Activated CD8-positive, alpha-beta memory T cell treated with anti-CD3 and anti-CD28 coated beads, Interleukin-2, amount 50 U/mL, for 4 hours (primary cell): ENCODE measurements around the gene FRMD4B.
A peak's percentile ranks its signal among the peaks of the same experiment; 100 is the strongest.
"Not testable (repeated sequence)": the region's sequence is repeated elsewhere in the genome, so short reads cannot be mapped to it uniquely, and the experiment has no call there.

Experiments
- DNase-seq: peaks from one replicate; pipeline ENCODE4 v3.0.0-alpha.2; 2020

The FRMD4B gene

DNA sequence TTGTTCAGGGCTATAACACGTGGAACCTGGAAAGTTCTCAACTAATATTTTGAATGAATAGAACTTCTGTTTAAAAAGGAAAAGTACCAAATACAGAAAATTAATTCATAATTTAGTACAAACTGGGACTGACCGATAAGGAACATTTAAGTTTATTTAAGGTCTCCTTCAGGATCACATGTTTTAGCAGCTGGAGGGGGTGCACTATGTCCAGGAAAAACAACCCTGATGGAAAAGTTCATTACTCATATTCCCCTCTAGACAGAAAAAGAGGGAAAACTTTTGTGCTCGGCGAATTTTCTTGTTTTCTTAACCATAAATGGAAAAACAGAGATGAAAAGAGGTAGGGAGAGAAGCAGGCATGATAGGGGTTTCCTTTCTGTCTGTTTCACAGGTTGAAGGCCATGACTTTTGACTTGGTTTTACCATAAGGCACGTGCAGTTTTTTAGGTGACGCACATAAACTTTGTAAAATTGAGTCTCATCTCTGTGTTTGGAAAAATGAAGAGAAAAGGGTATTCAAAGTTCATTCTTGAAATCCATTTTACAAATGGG lies 26.5 kb downstream of the FRMD4B start:
- DNase-seq: no peak

DNA sequence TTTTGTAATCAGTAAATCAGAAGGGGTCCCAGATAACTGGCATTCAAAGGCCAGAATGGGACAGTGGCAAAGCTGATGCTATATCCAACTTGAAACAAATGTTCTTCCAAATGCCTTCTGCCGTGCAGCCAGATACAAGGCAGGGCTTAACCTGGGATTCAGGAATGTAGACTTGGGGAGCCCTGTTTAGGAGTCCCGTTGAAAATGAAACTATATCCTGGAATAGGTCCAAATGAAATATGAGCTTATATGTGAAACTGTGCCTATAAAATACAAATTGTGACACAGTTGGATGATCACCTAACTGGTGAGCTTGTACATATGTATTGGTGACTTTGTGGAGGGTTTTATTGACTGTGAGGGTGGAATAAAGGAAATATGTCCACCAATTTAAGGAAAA lies 28.7 kb downstream of the FRMD4B start:
- DNase-seq: no peak

DNA sequence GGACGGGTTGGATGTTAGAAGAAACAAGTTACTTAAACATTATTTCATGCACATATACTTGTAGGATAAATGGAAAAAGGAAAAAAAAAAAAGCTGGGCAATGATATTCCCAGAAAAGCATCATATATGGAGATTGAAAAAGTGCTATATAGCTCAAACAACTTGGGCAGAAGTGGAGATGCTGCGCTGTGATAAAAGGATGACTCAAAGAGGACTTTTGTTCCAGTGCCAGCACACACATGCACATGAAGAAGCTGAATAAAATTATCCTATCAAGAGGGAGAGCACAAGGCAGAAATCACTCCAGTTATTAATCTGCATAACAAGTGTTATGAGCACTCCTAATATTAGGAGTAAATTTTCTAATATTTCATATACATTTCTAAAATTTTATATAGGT lies 30.9 kb downstream of the FRMD4B start:
- DNase-seq: no peak

GRCh38 chr3:69353503-69353902 lies 32.4 kb downstream of the FRMD4B start:
- no peak for DNase-seq

DNA sequence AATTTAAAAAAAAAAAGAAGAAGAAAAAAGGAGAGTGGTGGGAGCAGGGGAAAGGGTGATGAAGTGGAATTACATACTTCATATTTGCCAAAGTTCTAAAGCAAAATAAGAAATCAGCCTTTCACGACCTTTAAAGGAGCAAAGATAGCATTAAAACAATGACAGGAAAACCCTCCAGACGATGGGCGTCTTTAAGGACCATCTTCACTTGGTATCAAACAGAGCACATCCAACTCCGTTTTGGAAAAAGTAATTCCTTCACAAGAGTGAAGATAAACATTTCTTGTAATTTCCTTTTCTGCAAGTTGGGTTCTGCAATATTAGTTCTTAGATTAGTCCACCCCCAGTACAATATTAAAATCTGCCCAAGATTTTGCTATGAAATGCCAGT lies 32.8 kb downstream of the FRMD4B start:
- no peak for DNase-seq

DNA sequence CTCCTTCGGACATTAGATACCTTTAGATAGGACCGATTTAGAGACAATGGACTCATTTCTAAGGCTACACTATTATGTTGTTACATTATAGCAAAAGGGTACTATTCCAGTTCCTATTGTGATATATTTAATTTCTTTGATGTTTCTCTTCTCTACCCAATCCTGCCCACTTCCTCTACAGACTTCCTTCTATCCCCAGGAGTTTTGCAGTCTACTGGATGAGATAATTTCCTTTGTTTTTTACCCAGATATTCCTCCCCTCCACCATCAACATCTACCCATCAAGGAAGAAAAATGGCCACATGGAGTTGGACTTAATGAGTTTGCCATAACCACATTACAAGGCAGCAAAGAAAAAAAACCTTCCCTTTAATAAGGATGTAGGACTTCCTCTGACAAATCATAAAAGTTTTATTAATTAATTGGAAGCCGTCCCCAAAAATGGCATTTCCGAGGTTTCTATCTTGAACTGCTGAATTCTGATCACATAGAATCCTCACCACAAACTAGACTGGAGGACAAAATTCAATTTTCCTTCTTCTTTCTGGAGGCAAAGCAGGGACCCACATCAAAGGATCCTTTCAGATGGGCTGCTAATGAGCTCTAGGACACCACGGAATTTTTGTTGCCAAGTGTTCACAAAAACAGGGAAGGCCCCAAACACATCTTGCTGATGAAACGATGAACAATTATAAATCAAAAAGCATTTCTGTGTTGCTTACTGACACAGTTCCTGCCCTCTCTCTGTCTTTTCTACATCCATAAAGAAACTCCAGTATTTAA lies 33.4 kb downstream of the FRMD4B start:
- DNase-seq: no peak

DNA sequence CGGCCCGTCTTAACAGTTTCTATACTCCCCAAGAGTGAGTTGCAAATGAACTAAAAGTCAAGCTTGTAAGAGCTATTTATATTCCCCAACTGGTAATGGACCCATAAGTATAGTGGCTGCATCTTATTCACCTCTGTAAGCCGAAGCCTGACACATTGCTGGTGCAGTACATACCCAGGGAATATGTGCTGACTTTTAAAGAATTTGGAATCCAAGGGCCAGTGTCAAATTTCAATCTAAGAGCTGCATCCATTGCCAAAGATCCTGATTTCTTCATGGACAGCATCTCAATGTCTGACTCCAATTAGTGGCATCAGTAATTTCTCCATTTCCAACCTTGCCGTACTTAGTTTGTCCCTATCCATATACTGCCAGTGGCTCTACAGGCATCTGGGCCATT lies 42.0 kb downstream of the FRMD4B start:
- no peak for DNase-seq

DNA sequence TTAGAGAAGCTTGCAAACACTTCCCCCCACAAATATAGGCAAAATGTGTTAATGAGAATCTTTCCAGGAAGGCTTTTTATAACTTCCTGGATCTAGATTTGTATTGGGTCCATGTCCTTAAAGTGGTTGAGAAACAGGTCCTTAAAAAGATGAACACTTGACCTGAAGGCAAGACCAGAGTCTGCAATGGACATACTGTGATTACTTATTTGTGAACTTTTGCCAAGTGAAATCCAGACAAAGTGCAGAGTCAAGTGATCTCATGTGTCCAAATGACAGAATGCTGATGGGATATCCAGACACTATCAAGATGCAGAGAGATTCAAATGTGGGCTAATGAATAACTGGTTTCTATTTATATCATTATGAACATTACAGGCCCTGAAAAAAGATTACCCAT lies 43.8 kb downstream of the FRMD4B start:
- DNase-seq: no peak

DNA sequence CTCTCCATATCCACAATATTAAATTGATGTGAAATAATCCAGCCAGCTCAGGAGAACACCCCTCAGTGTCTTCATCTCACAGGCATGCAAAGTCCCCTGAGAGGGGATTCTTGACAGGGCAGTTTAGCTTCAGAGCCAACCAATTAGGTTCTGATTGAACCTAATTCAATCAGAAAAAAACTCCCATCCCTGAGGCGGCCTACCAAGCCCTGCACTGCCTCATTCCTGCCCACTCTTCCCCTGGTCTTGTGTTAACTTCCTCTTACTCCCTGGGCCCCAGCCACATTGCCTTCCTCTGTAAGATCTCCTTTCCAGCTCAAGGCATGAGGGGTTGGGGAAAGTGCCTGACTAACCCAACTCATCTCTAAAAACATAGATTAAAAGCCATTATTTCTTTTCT lies 46.1 kb downstream of the FRMD4B start:
- no peak for DNase-seq

GRCh38 chr3:69338911-69339310 lies 47.0 kb downstream of the FRMD4B start:
- DNase-seq: no peak

- no peak for DNase-seq
Observed at GRCh38 chr3:69332934-69333333, 53.0 kb downstream of the FRMD4B start.

GRCh38 chr3:69330891-69331400 lies 54.9 kb downstream of the FRMD4B start:
- DNase-seq: no peak

DNA sequence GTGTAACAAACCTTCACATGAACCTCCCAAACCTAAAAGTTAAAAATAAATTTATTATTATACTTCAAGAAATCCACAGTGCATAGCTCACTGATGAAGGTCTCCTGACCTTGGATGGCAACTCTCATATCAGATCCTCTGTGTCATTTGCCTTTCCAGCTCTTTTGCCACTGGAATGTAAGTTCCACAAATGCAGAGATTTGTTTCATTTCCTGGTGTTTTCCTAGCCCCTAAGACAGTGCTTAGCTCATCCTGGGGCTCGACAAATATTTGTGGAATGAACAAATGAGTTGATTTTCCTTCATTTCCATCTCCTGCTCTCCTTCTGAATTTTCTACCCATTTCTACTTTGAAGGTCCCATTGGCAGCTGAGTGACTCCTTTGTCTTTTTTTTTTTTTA lies 56.0 kb downstream of the FRMD4B start:
- DNase-seq: no peak

DNA sequence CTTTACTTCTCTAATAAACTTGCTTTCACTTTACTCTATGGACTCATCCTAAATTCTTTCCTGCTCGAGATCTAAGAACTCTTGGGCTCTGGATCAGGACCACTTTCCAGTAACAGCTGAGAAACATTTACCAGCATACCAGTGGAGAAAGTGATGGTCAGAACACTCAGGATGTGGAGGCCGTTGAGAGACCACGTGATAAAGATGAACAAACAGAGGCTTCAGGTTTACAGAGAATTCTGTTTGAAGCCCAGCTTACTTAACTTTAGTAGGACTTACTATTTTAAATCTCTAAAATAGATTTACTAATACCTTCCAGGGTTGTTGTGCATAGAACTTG lies 57.0 kb downstream of the FRMD4B start:
- DNase-seq: no peak

DNA sequence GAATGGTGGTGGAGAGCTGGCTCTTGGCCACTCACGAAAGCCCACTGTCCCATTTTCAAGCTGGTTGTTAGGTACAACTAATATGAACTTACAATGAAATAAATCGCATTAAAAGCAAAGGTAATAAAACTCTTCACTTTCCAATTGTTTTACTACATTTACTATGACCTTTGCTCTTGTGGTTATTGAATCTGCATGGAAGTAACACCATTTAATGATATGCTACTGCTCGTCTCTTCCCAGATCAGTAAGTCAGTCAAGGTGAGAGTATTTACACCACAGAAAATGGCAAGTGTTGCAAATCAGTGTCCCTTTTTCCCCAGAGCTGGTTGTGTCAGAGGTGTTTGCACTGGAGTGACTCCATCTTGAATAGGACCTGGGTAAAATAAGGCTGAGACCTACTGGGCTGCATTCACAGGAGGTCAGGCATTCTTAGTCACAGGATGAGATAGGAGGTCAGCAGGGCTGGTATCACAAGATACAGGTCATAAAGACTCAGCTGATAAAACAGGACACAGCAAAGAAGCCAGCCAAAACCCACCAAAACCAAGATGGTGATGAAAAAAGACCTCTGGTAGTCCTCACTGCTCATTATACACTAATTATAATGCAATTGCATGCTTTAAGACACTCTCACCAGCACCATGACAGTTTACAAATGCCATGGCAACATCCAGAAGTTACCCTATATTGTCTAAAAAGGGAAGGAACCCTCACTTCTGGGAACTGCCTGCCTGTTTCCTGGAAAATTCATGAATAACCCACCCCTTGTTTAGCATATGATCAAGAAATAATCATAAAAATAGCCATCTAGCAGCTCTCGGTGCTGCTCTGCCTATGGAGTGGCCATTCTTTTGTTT lies 57.6 kb downstream of the FRMD4B start:
- DNase-seq: no peak

GRCh38 chr3:69326855-69327300 lies 59.0 kb downstream of the FRMD4B start:
- DNase-seq: peak; percentile 21

DNA sequence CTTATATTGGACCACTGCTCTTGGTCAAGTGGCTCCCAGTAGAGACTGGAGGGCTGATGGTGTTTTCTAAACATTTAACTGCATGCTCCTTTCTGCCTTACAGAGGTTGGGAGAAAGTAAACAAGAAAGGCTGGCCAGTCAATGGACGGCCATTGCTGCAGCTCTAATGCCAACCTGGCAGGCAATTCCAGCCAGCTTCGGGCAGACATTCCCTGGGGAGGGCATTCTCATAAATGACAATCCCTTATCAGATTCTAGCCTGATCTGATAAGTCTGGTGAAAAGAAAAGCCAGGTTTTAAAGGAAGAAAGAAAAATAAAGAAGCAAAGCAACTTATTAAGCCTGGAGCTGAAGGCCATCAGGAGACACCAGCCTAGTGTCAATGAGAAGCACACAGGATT lies 60.7 kb downstream of the FRMD4B start:
- DNase-seq: no peak

GRCh38 chr3:69324362-69325025 lies 61.4 kb downstream of the FRMD4B start:
- DNase-seq: no peak

- DNase-seq: no peak
Observed at GRCh38 chr3:69323941-69324340, 61.9 kb downstream of the FRMD4B start.

DNA sequence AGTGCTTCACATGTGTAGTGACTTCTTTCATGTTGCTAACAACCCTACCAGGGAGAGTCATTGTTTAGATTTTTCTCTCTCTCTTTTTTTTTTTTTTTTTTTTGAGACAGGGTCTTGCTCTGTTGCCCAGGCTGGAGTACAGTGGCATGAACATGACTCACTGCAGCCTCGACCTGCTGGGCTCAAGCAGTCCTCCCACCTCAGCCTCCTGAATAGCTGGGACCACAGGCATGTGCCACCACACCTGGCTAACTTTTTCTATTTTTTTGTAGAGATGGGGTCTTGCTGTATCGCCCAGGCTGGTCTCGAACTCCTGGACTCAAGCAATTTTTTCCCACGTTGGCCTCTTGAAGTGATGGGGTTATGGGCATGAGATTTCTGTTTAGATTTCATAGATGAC lies 63.4 kb downstream of the FRMD4B start:
- not testable (repeated sequence) for DNase-seq

DNA sequence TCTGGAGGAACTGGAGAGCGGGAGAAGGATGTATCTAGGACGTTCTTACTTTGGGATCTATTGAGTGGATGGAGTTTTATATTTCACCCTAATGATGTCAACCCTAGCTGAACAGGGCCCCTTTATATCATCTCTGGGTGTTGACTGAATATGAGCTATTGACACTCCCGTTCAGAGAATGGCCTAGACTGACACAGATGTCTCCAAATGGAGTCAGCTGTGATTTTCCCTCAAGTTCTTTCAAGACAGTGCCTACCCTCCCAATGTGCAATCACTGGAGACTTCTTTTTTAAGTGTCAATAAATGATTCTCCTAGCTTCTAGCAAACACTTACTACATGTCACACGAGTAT lies 63.8 kb downstream of the FRMD4B start:
- no peak for DNase-seq

DNA sequence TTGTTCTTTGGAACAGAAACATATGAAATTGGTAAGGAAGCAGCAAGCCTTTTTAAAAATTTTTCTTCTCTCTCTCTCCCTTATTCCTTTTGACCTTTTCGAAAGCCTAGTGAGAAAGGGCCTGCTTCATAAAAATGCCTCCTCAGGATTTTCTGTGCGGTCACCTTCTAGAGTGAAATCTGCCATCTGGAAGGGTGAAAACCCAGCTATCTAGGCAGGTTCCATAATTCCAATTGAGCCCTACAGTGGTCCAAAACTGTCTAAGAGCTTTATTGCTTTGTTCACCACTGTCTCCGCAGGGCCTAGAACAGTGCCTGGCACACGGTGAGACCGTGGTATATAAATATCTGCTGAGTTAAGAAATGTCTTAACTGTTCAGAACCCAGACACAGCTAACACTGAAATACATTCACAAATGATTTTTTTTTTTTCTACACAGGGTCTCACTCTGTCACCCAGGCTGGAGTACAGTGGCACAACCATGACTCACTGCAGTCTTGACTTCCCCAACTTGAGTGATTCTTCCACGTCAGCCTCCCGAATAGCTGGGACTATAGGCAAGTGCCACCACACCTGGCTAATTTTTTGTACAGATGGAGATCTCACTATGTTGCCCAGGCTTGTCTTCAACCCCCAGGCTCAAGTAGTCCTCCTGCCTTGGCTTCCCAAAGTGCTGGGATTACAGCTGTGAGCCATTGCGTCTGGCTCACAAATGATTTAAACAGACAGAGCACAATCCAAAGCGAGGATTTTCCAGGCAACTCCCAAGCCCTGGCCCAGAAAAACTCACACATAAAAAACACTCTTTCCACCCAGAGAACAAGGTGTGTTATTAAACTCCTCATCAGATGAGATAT lies 64.4 kb downstream of the FRMD4B start:
- no peak for DNase-seq
